HCT116 (cell line): ENCODE data around the gene ITGAL. TPM values are rescaled to one million over a fixed set of nuclear protein-coding genes. Genes with fewer than 3 reads are reported as not detected.
A peak's percentile ranks its signal among the peaks of the same experiment; 100 is the strongest.

Experiments used
- ATAC-seq: fragments of 200-7000 bp; cut with Tn5 transposase; 2 replicates; pipeline ENCODE4 v1.9.1; 2020; ENCODE audit warnings: mild to moderate bottlenecking, moderate library complexity
- BruUV-seq: library from RNA; stranded (reverse); fragments of 400-500 nt; replicated peaks from 2 replicates; lab custom pipeline; 2021; lab: Mats Ljungman, UMichigan
- CTCF ChIA-PET: fragments of 300-600 bp; sonication (Branson Sonifier 250); formaldehyde crosslinking; loops from one replicate; lab custom pipeline; 2021; ENCODE audit warnings: antibody characterized with exemption; lab: Charles Lee
- POLR2A ChIA-PET: fragments of 300-600, 350-600 bp; sonication (Branson Sonifier 250); formaldehyde crosslinking; loops from one replicate; lab custom pipeline; 2021; ENCODE audit warnings: antibody characterized with exemption; lab: Charles Lee
- RAD21 ChIA-PET, 2 experiments: fragments of 300-600 bp; sonication (Branson Sonifier 250); formaldehyde crosslinking; loops; one replicate each; lab custom pipeline; 2023; ENCODE audit warnings: low total read pairs in 2 of 2; ENCODE audit not compliant: uncharacterized antibody in 2 of 2, unreplicated experiment in 2 of 2, low non-redundant PET in 1 of 2; lab: Charles Lee
- DNase-seq: peaks from one replicate; pipeline ENCODE4 v3.0.0-alpha.2; 2010; ENCODE audit warnings: low read depth, low spot score
- H2AFZ ChIP-seq: fragments of 200-600 bp; shearing (Covaris generic), sonication (generic); 2 replicates; pipeline ENCODE4 v1.6.1; 2017; ENCODE audit warnings: low read depth, mixed run types, mixed read lengths, antibody characterized with exemption, low read length; ENCODE audit not compliant: poor library complexity, severe bottlenecking
- H3K27ac ChIP-seq: 2 replicates; pipeline ENCODE4 v1.5.1; 2012; ENCODE audit warnings: low read depth, low read length
- H3K27me3 ChIP-seq: fragments of 200-600 bp; sonication (generic); 2 replicates; pipeline ENCODE4 v1.6.1; 2016; ENCODE audit warnings: mixed run types, low read length, mixed read lengths; ENCODE audit not compliant: insufficient read depth
- H3K36me3 ChIP-seq, 2 experiments: fragments of 200-500 bp in 1 of 2; fragments of 200-600 bp in 1 of 2; sonication (Bioruptor generic) in 1 of 2; sonication (generic) in 1 of 2; 2 replicates each; pipeline versions ENCODE4 v1.5.1 to v1.6.1; 2014 to 2016; ENCODE audit warnings: low read length in 2 of 2, inconsistent platforms in 1 of 2, mixed read lengths in 1 of 2, mixed run types in 1 of 2; ENCODE audit not compliant: insufficient read depth in 2 of 2, control insufficient read depth in 1 of 2
- H3K4me1 ChIP-seq, 2 experiments: fragments of 200-600 bp in 1 of 2; sonication (generic) in 1 of 2; 2 replicates each; pipeline versions ENCODE4 v1.5.1 to v1.6.1; 2012 to 2017; ENCODE audit warnings: low read length in 2 of 2, inconsistent platforms in 1 of 2, mild to moderate bottlenecking in 1 of 2, mixed read lengths in 1 of 2, mixed run types in 1 of 2, moderate library complexity in 1 of 2; ENCODE audit not compliant: insufficient read depth in 2 of 2, control insufficient read depth in 1 of 2
- H3K4me2 ChIP-seq: fragments of 200-600 bp; sonication (generic); 2 replicates; pipeline ENCODE4 v1.6.1; 2017; ENCODE audit warnings: mixed run types, low read length, mixed read lengths
- H3K4me3 ChIP-seq, 2 experiments: fragments of 200-600 bp in 1 of 2; sonication (generic) in 1 of 2; replicated peaks in 1 of 2; 2 replicates each; pipeline ENCODE4 v1.5.1; 2011 to 2016; ENCODE audit warnings: low read length in 2 of 2, control low read depth in 1 of 2, low read depth in 1 of 2, mild to moderate bottlenecking in 1 of 2, mixed read lengths in 1 of 2, mixed run types in 1 of 2
- H3K79me2 ChIP-seq: fragments of 200-600 bp; sonication (generic); 2 replicates; pipeline ENCODE4 v1.6.1; 2017; ENCODE audit warnings: mild to moderate bottlenecking, mixed run types, low read length, moderate library complexity, mixed read lengths; ENCODE audit not compliant: insufficient read depth
- H3K9ac ChIP-seq: fragments of 200-600 bp; sonication (generic); 2 replicates; pipeline ENCODE4 v1.6.1; 2016; ENCODE audit warnings: low read length, mixed read lengths
- H3K9me2 ChIP-seq: fragments of 200-600 bp; sonication (generic), shearing (Covaris generic); 2 replicates; pipeline ENCODE4 v1.6.1; 2017; ENCODE audit warnings: mixed run types, mild to moderate bottlenecking, moderate library complexity; ENCODE audit not compliant: insufficient read depth
- H3K9me3 ChIP-seq, 2 experiments: fragments of 200-500 bp in 1 of 2; fragments of 200-600 bp in 1 of 2; sonication (Bioruptor generic) in 1 of 2; sonication (generic) in 1 of 2; 2 replicates each; pipeline ENCODE4 v1.6.1; 2014 to 2017; ENCODE audit warnings: low read length in 2 of 2, mixed read lengths in 2 of 2, inconsistent platforms in 1 of 2, low read depth in 1 of 2, mild to moderate bottlenecking in 1 of 2, mixed run types in 1 of 2, moderate library complexity in 1 of 2; ENCODE audit not compliant: control insufficient read depth in 1 of 2, insufficient read depth in 1 of 2
- H4K20me1 ChIP-seq: fragments of 200-600 bp; sonication (generic), shearing (Covaris generic); 2 replicates; pipeline ENCODE4 v1.6.1; 2017; ENCODE audit warnings: mixed run types, mild to moderate bottlenecking, moderate library complexity; ENCODE audit not compliant: insufficient read depth
- CBX3 ChIP-seq: IDR thresholded peaks from 2 replicates; pipeline ENCODE4 v1.6.1; 2012; ENCODE audit warnings: low read depth
- CEBPB ChIP-seq: IDR thresholded peaks from 2 replicates; pipeline ENCODE4 v1.6.1; 2012; ENCODE audit warnings: low read depth
- CTCF ChIP-seq, 3 experiments: fragments of 200-600 bp in 1 of 3; sonication (generic) in 1 of 3; IDR thresholded peaks in 2 of 3; conservative IDR thresholded peaks in 1 of 3; 2 replicates each; pipeline ENCODE4 v1.5.1; 2012 to 2017; ENCODE audit warnings: low read depth in 2 of 3, low read length in 2 of 3, antibody characterized with exemption in 1 of 3, borderline replicate concordance in 1 of 3, control low read depth in 1 of 3, mild to moderate bottlenecking in 1 of 3, mixed read lengths in 1 of 3, mixed run types in 1 of 3, moderate library complexity in 1 of 3; ENCODE audit not compliant: insufficient read depth in 1 of 3
- EGR1 ChIP-seq: IDR thresholded peaks from 2 replicates; pipeline ENCODE4 v1.6.1; 2012; ENCODE audit warnings: low read depth
- ELF1 ChIP-seq: IDR thresholded peaks from 2 replicates; pipeline ENCODE4 v1.6.1; 2012; ENCODE audit warnings: low read depth, borderline replicate concordance
- EZH2phosphoT487 ChIP-seq: fragments of 200-600 bp; IDR thresholded peaks from 2 replicates; pipeline ENCODE4 v1.6.1; 2018; ENCODE audit warnings: antibody characterized with exemption, borderline replicate concordance
- JUND ChIP-seq: IDR thresholded peaks from 2 replicates; pipeline ENCODE4 v1.6.1; 2012
- MAX ChIP-seq: IDR thresholded peaks from 2 replicates; pipeline ENCODE4 v1.6.1; 2012
- POLR2A ChIP-seq: IDR thresholded peaks from 2 replicates; pipeline ENCODE4 v1.7.0; 2011; ENCODE audit warnings: borderline replicate concordance; ENCODE audit not compliant: insufficient read depth, insufficient read length; ENCODE audit errors: extremely low read depth
- POLR2AphosphoS5 ChIP-seq: IDR thresholded peaks from 2 replicates; pipeline ENCODE4 v1.6.1; 2011; ENCODE audit warnings: mild to moderate bottlenecking, low read depth, low read length, moderate library complexity
- RAD21 ChIP-seq: IDR thresholded peaks from 2 replicates; pipeline ENCODE4 v1.6.1; 2012; ENCODE audit warnings: low read depth, mild to moderate bottlenecking
- REST ChIP-seq: IDR thresholded peaks from 2 replicates; pipeline ENCODE4 v1.6.1; 2012; ENCODE audit warnings: low read depth
- TCF7L2 ChIP-seq: IDR thresholded peaks from 2 replicates; pipeline ENCODE4 v1.7.0; 2011; ENCODE audit warnings: borderline replicate concordance, inconsistent platforms; ENCODE audit not compliant: insufficient read depth, insufficient read length; ENCODE audit errors: extremely low read depth
- ZFX ChIP-seq: fragments of 450-650 bp; IDR thresholded peaks from 2 replicates; pipeline ENCODE4 v1.6.1; 2017
- intact Hi-C: fragments of 100-400 bp; cut with micrococcal nuclease; formaldehyde crosslinking; loops from 2 replicates; pipeline ENCODE4 v1.10.0; 2022
- total RNA-seq: library from RNA; stranded (reverse); gene quantifications from one replicate; pipeline ENCODE4 v1.2.1, GENCODE V29; 2021; ENCODE audit not compliant: unreplicated experiment

The ITGAL gene
- total RNA-seq, 1 experiment from 2014 or later: 1.4 TPM

- TF ChIP-seq EGR1 (no peak), JUND (no peak), REST (no peak), MAX (no peak), TCF7L2 (no peak), EZH2phosphoT487 (no peak)
Observed at GRCh38 chr16:30525844-30526136, 53.2 kb downstream of the ITGAL start (continued).

- RAD21 ChIA-PET: no interaction called here
- TF ChIP-seq ELF1: no peak
- TF ChIP-seq RAD21: no peak
- TF ChIP-seq POLR2AphosphoS5: peak; percentile 30; the same call in 1 of the 2 replicates
- peak; percentile 62; the same call in 1 of the 2 replicates for TF ChIP-seq ZFX
- peak; percentile 76 for TF ChIP-seq POLR2A
- TF ChIP-seq CEBPB: no peak
- no peak for TF ChIP-seq CTCF (IDR thresholded peaks at IDR 0.05 in 2 of 3, conservative IDR thresholded peaks at IDR 0.05 in 1 of 3; ENCODE audit: borderline replicate concordance in 1 of 3, insufficient read depth in 1 of 3, low read depth in 2 of 3, low read length in 2 of 3)
- no peak for TF ChIP-seq EZH2phosphoT487
- TF ChIP-seq CBX3: no peak
- TF ChIP-seq, all 23 proteins: peak for 3
- Histone ChIP-seq H3K27me3 (no peaks in the 10 kb centered on the region), H3K79me2 (peaks cover 12% of the 10 kb centered on the region), H3K4me2 (peak within 1 kb of the TSS; percentile 84), H3K4me1 (peaks cover 7 to 28% of the 10 kb centered on the region in 2 experiments), H2AFZ (no peak within 1 kb of the TSS), H3K9ac (peak within 1 kb of the TSS; percentile 91), H3K36me3 (no peaks in the 10 kb centered on the region; a peak in 1 of 4 replicates), H3K9me2 (no peaks in the 10 kb centered on the region), H4K20me1 (no peaks in the 10 kb centered on the region), H3K4me3 (peak within 1 kb of the TSS; percentile 69 to 77), H3K9me3 (no peaks in the 10 kb centered on the region), H3K27ac (peak within 1 kb of the TSS; percentile 99)
- no TSS peak for BruUV-seq
- no peak for DNase-seq
- CTCF ChIA-PET: interaction anchor here (0.9 to 1.3 kb wide), 3 partner anchors 9 to 96 kb away, joined by 3 to 4 read pairs (median 3); partner anchors contain the start of gene DCTPP1
- POLR2A ChIA-PET: interaction anchor here (1.3 kb wide), 1 partner anchor 32 kb away, joined by 4 read pairs; the partner anchor contains the start of gene ZNF764
- ATAC-seq: peak; percentile 50
- intact Hi-C loops: loop anchor here (5.0 kb wide), 1 partner anchor 94 kb away; the partner anchor contains the start of gene DCTPP1
Observed at GRCh38 chr16:30526137-30526822, 53.7 kb downstream of the ITGAL start, which contains the start of gene ZNF768. ZNF768 (minus strand) TSS chr16:30526566; CDS start chr16:30526413, 153 bp downstream.
